Progenitor cell of endocrine pancreas (in vitro differentiated cells): Measurements from ENCODE around the gene IDI2. TPM values are rescaled to one million over a fixed set of nuclear protein-coding genes. Genes with fewer than 3 reads are reported as not detected.
A peak's percentile ranks its signal among the peaks of the same experiment; 100 is the strongest.

ENCODE experiments used
- DNase-seq: peaks from one replicate; pipeline ENCODE4 v3.0.0; 2021; ENCODE audit warnings: low spot score; ENCODE audit not compliant: unreplicated experiment
- H3K27ac Mint-ChIP-seq: 2 replicates; pipeline ENCODE4 v1.8.0; 2021; ENCODE audit warnings: mild to moderate bottlenecking, moderate library complexity, mixed read lengths
- H3K27me3 Mint-ChIP-seq: 2 replicates; pipeline ENCODE4 v1.8.0; 2021; ENCODE audit warnings: mixed read lengths
- H3K36me3 Mint-ChIP-seq: 2 replicates; pipeline ENCODE4 v1.8.0; 2022; ENCODE audit warnings: mixed read lengths; ENCODE audit not compliant: insufficient read depth
- H3K4me1 Mint-ChIP-seq: 2 replicates; pipeline ENCODE4 v1.8.0; 2021; ENCODE audit warnings: low read depth, mixed read lengths
- H3K4me3 Mint-ChIP-seq: 2 replicates; pipeline ENCODE4 v1.8.0; 2021; ENCODE audit warnings: low read depth, mild to moderate bottlenecking, moderate library complexity, mixed read lengths
- H3K9me3 Mint-ChIP-seq: 2 replicates; pipeline ENCODE4 v1.8.0; 2021; ENCODE audit warnings: low read depth, mixed read lengths
- total RNA-seq: library from RNA; stranded (reverse); gene quantifications from 2 replicates; pipeline ENCODE4 v1.2.1, GENCODE V29; 2021
- TF ChIP-seq, protein P1 (sequence below): fragments of 200-600 bp; sonication (generic); IDR thresholded peaks from one replicate; pipeline ENCODE4 v1.5.0; 2021; ENCODE audit warnings: antibody characterized with exemption, mild to moderate bottlenecking; ENCODE audit not compliant: unreplicated experiment

IDI2 gene
- total RNA-seq, 1 donor from 2014 or later: not detected

DNA sequence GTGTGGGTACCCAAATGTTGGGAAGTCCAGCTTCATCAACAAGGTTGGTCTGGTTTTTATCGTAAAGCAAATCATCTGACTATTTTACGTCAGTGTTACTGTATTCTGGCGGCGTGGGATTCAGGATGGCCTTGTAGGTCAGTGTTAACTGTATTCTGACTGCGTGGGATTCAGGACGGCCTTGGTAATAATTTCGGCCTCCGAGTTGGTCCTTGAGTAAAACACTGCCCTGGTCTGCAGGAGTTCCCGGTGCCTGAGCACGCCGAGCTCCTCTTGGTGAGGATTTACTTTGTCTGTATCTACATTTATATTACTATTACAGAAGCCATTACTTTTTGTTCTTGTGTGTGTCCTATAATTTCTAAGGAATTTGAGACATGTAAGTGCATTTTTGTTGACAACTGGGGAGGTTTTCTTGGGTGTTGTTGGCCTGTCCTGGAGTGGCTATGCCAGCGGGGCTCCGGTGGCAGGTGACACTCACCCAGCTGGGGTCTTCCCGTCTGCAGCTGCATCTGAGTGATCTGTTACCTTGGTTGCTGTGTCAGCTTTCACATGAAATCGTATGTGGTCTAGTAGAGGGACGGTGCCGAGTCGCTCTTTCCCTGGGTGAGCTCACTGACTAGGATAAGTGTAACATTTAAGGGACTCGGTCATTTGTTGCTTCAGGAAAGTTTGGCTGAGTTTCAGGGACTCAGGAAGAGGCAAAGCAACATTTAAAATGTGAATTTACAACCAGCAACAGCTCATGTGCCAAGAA is 28.2 kb downstream of the IDI2 start:
- H3K36me3 Mint-ChIP-seq: peaks cover 47% of the 10 kb centered on the region
- H3K4me3 Mint-ChIP-seq: no peak overlapping the region
- TF ChIP-seq, protein P1, sequence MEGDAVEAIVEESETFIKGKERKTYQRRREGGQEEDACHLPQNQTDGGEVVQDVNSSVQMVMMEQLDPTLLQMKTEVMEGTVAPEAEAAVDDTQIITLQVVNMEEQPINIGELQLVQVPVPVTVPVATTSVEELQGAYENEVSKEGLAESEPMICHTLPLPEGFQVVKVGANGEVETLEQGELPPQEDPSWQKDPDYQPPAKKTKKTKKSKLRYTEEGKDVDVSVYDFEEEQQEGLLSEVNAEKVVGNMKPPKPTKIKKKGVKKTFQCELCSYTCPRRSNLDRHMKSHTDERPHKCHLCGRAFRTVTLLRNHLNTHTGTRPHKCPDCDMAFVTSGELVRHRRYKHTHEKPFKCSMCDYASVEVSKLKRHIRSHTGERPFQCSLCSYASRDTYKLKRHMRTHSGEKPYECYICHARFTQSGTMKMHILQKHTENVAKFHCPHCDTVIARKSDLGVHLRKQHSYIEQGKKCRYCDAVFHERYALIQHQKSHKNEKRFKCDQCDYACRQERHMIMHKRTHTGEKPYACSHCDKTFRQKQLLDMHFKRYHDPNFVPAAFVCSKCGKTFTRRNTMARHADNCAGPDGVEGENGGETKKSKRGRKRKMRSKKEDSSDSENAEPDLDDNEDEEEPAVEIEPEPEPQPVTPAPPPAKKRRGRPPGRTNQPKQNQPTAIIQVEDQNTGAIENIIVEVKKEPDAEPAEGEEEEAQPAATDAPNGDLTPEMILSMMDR: no peak

DNA sequence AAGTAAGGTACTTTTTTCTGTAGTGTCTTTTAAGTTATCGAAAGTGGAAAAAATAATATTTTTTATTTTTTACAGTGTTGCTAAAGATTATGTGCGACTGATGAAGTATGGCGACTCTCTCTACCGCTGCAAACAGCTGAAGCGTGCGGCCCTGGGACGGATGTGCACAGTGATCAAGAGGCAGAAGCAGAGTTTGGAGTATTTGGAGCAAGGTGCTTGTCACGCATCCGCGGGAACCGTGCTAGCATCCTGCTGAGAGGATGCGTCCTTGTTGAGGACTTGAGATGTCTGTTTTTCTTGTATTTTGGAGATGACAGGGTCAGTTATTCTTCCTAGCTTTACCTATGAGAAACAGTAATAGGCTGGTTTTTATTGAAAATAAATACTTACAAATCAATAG is 29.6 kb downstream of the IDI2 start:
- Mint-ChIP-seq H3K4me3 (no peak overlapping the region), H3K27me3 (no peaks in the 10 kb centered on the region), H3K4me1 (no peaks in the 10 kb centered on the region), H3K27ac (no peak overlapping the region), H3K36me3 (peaks cover 36% of the 10 kb centered on the region), H3K9me3 (peaks cover 2% of the 10 kb centered on the region)
- TF ChIP-seq, protein P1: no peak
- no peak for DNase-seq

More for the DNA sequence above, 28.2 kb downstream of the IDI2 start:
- H3K4me1 Mint-ChIP-seq: no peaks in the 10 kb centered on the region
- DNase-seq: no peak
- no peak overlapping the region for H3K27ac Mint-ChIP-seq
- no peaks in the 10 kb centered on the region for H3K27me3 Mint-ChIP-seq
- H3K9me3 Mint-ChIP-seq: peaks cover 7% of the 10 kb centered on the region

DNA sequence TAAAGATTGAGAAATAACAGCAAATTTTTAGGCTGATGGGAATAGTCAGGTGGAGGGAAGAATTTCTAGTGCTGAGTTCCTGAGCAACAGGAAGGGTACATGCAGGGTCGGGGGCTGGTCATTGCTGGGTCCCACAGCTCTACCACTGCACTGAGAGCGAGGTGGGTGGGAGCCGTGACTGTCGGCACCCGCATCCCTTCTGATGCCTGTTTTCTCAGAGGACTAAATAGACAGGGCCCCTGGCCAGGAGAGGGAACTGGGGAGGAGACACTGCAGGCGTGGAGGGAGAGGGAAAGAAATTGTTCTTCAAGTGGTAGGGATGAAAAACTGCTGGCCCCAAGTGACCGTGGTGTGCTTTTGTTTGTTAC is 30.1 kb downstream of the IDI2 start:
- Mint-ChIP-seq H3K4me1 (no peaks in the 10 kb centered on the region), H3K36me3 (peaks cover 32% of the 10 kb centered on the region), H3K4me3 (no peak overlapping the region), H3K27me3 (no peaks in the 10 kb centered on the region), H3K27ac (no peak overlapping the region), H3K9me3 (no peaks in the 10 kb centered on the region)
- DNase-seq: no peak
- TF ChIP-seq, protein P1: no peak

DNA sequence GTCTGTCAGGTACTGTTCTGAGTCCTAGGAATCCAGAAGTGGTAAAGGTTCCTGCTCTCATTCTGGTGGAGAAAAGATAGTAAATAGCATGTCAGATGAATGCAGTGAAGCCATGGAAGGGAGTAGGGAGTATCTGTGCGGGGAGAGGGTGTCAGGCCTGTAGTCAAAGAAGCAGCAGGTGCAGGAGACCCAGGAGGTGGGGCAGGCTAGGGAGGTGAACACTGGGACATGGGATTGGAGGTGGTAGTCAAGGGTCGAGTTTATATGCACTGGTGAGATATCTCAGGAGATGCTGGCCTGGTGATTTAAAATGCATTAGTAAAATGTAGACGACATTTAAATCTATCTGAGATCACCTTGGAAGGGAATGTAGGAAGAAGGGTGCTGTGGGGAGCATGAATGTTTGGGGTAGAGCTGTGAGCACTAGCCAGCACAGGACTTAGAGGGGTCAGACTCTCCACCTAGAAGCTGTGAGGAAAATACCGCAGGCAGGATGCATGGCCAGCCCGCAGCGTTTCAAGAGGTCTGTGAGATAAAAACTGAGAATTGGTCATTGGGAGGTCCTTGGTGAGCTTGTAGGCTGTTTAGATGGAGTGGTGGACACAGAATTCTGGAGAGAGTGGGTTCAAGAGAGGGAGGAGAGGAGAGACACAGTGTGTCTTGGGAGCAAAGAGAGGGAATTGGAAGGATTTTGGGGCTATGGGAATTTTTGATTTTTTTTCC is 30.7 kb downstream of the IDI2 start:
- Mint-ChIP-seq H3K27me3 (no peaks in the 10 kb centered on the region), H3K4me1 (peaks cover 3% of the 10 kb centered on the region), H3K27ac (no peak overlapping the region), H3K36me3 (peaks cover 31% of the 10 kb centered on the region), H3K4me3 (no peak overlapping the region), H3K9me3 (no peaks in the 10 kb centered on the region)
- DNase-seq: no peak
- TF ChIP-seq, protein P1: no peak

DNA sequence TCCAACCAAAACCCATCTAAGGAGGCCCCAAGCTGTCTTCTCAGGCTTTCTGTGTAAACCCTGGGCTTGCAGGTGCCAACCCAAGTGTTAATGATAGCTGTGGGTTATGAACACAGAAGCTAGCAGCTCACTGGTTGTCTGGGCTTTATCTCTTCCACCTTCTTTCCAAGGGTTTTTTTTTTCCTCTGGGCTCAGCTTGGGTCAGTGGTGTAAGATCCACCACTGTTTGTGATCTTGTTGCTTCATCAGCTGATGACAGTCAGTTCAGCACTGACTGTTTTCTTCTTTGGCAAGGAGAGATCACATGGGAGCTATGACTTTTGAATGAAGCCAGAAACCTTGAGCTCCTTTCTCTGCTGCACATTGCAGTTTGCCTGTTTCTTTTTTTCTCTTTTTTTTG is 32.8 kb downstream of the IDI2 start:
- peaks cover 17% of the 10 kb centered on the region for H3K4me1 Mint-ChIP-seq
- TF ChIP-seq, protein P1: no peak
- no peaks in the 10 kb centered on the region for H3K27me3 Mint-ChIP-seq
- H3K4me3 Mint-ChIP-seq: no peak overlapping the region
- DNase-seq: no peak
- no peaks in the 10 kb centered on the region for H3K9me3 Mint-ChIP-seq
- peaks cover 25% of the 10 kb centered on the region for H3K36me3 Mint-ChIP-seq
- H3K27ac Mint-ChIP-seq: peak overlapping the region; percentile 71
